RWPE2 (cell line): Measurements from ENCODE around the gene FGFRL1.
"Not testable (repeated sequence)": the region's sequence is repeated elsewhere in the genome, so short reads cannot be mapped to it uniquely, and the experiment has no call there.

ENCODE experiments used
- ATAC-seq: fragments of 200-7000 bp; cut with Tn5 transposase; 3 replicates; pipeline ENCODE4 v1.9.1; 2021; ENCODE audit warnings: low read depth
- DNase-seq: peaks from one replicate; pipeline ENCODE4 v3.0.0-alpha.2; 2020; ENCODE audit warnings: low spot score
- H3K27ac ChIP-seq: fragments of 450-650 bp; 2 replicates; pipeline ENCODE4 v1.5.1; 2017; ENCODE audit warnings: mild to moderate bottlenecking; ENCODE audit not compliant: poor library complexity, severe bottlenecking
- H3K27me3 ChIP-seq: fragments of 250-450 bp; sonication (Bioruptor Pico); 2 replicates; pipeline ENCODE4 v1.5.1; 2021; ENCODE audit warnings: mild to moderate bottlenecking, moderate library complexity; ENCODE audit not compliant: insufficient read depth, poor library complexity, severe bottlenecking
- H3K36me3 ChIP-seq: fragments of 250-450 bp; sonication (Bioruptor Pico); 2 replicates; pipeline ENCODE4 v1.5.1; 2020; ENCODE audit warnings: low read depth, mild to moderate bottlenecking, moderate library complexity
- H3K4me1 ChIP-seq: fragments of 250-450 bp; sonication (Bioruptor Pico); 2 replicates; pipeline ENCODE4 v1.5.1; 2021; ENCODE audit warnings: mild to moderate bottlenecking, moderate library complexity; ENCODE audit not compliant: insufficient read depth, poor library complexity, severe bottlenecking
- H3K4me3 ChIP-seq: fragments of 250-450 bp; sonication (Bioruptor Pico); 2 replicates; pipeline ENCODE4 v1.5.1; 2021; ENCODE audit warnings: mild to moderate bottlenecking, moderate library complexity; ENCODE audit not compliant: severe bottlenecking
- H3K9me3 ChIP-seq: fragments of 250-450 bp; sonication (Bioruptor Pico); 2 replicates; pipeline ENCODE4 v1.5.1; 2021; ENCODE audit warnings: mild to moderate bottlenecking, moderate library complexity; ENCODE audit not compliant: severe bottlenecking
- TF ChIP-seq, protein P1 (sequence below): fragments of 450-650 bp; IDR thresholded peaks from one replicate; pipeline ENCODE4 v1.5.1; 2017; ENCODE audit warnings: mild to moderate bottlenecking, moderate library complexity; ENCODE audit not compliant: poor library complexity, severe bottlenecking

FGFRL1 gene

GRCh38 chr4:1051472-1051871, 40.0 kb downstream of the FGFRL1 start:
- no peaks in the 10 kb centered on the region for H3K9me3 ChIP-seq
- no peaks in the 10 kb centered on the region for H3K36me3 ChIP-seq
- DNase-seq (peak; percentile 7), ATAC-seq (no peak)
- no peaks in the 10 kb centered on the region for H3K4me1 ChIP-seq
- H3K27me3 ChIP-seq, result peaks cover 28% of the 10 kb centered on the region
- TF ChIP-seq, protein P1, sequence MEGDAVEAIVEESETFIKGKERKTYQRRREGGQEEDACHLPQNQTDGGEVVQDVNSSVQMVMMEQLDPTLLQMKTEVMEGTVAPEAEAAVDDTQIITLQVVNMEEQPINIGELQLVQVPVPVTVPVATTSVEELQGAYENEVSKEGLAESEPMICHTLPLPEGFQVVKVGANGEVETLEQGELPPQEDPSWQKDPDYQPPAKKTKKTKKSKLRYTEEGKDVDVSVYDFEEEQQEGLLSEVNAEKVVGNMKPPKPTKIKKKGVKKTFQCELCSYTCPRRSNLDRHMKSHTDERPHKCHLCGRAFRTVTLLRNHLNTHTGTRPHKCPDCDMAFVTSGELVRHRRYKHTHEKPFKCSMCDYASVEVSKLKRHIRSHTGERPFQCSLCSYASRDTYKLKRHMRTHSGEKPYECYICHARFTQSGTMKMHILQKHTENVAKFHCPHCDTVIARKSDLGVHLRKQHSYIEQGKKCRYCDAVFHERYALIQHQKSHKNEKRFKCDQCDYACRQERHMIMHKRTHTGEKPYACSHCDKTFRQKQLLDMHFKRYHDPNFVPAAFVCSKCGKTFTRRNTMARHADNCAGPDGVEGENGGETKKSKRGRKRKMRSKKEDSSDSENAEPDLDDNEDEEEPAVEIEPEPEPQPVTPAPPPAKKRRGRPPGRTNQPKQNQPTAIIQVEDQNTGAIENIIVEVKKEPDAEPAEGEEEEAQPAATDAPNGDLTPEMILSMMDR, result no peak
- H3K4me3 ChIP-seq, result no peak overlapping the region
- no peak overlapping the region for H3K27ac ChIP-seq

DNA sequence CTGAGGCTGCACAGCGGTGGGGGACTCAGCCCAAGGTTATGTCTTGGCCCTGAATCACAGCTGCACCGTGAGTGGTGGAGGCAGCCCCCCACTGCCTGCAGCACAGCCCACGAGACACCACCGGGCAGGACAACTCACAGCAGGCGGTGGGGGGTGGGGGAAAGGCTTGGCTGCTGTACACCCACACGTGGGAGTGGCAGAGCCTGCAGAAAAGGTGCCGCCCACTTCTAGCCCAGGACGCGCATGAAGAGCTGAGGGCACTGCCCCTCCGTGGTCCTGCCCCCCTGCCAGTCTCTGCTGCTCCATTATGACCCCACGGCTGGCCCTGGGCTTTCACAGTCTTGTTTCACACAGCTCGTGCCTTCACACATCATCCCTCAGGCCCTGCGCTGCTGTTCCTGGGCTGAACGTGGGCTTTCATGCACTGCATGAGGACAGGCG, 40.8 kb downstream of the FGFRL1 start:
- DNase-seq (peak; percentile 41), ATAC-seq (no peak)
- Histone ChIP-seq H3K27ac (no peak overlapping the region), H3K4me3 (no peak overlapping the region), H3K27me3 (peaks cover 32% of the 10 kb centered on the region), H3K36me3 (no peaks in the 10 kb centered on the region), H3K9me3 (no peaks in the 10 kb centered on the region), H3K4me1 (no peaks in the 10 kb centered on the region)
- TF ChIP-seq, protein P1, result no peak

DNA sequence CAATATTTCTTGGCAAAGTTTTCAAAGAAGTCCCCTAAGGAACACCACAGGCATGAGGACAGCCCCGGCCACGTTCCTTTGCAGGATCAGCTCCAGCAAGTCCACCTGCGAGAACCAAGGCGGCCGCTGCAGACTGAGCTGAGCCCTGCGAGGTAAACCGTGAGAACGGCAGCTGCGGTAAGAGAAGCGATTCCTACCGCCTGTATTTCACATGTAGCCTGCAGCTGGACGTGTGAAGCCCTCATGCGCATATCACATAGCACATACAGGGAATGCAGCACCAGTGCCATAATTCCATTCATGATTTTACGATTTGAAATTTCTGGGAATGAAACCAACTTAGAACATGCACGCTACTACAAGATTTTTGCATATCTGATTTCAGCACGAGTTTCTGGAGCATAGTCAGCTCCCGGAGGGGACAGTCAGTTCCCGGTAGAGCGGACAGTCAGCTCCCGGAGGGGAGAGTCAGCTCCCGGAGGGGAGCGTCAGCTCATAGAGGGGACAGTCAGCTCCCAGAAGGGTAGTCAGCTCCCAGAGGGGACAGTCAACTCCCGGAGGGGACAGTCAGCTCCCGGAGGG, 41.7 kb downstream of the FGFRL1 start:
- TF ChIP-seq, protein P1, result no peak
- Histone ChIP-seq H3K9me3 (no peaks in the 10 kb centered on the region), H3K4me3 (no peak overlapping the region), H3K4me1 (no peaks in the 10 kb centered on the region), H3K27me3 (peaks cover 33% of the 10 kb centered on the region), H3K27ac (no peak overlapping the region), H3K36me3 (no peaks in the 10 kb centered on the region)
- ATAC-seq (peak; percentile 60), DNase-seq (peak; percentile 62)

DNA sequence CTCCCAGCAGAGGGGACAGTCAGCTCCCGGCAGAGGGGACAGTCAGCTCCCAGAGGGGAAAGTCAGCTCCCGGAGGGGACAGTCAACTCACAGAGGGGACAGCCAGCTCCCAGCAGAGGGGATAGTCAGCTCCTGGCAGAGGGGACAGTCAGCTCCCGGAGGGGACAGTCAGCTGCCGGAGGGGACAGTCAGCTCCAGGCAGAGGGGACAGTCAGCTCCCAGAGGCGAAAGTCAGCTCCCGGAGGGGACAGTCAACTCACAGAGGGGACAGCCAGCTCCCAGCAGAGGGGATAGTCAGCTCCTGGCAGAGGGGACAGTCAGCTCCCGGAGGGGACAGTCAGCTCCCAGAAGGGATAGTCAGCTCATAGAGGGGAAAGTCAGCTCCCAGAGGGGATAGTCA, 42.5 kb downstream of the FGFRL1 start:
- not testable (repeated sequence) for H3K4me1 ChIP-seq, H3K27ac ChIP-seq, ATAC-seq, DNase-seq, H3K9me3 ChIP-seq, H3K4me3 ChIP-seq, H3K36me3 ChIP-seq
- peaks cover 41% of the 10 kb centered on the region for H3K27me3 ChIP-seq

GRCh38 chr4:1054696-1055242, 43.3 kb downstream of the FGFRL1 start:
- not testable (repeated sequence) for ATAC-seq, H3K4me3 ChIP-seq, H3K4me1 ChIP-seq, H3K9me3 ChIP-seq, H3K36me3 ChIP-seq, H3K27ac ChIP-seq, DNase-seq
- peaks cover 49% of the 10 kb centered on the region for H3K27me3 ChIP-seq

DNA sequence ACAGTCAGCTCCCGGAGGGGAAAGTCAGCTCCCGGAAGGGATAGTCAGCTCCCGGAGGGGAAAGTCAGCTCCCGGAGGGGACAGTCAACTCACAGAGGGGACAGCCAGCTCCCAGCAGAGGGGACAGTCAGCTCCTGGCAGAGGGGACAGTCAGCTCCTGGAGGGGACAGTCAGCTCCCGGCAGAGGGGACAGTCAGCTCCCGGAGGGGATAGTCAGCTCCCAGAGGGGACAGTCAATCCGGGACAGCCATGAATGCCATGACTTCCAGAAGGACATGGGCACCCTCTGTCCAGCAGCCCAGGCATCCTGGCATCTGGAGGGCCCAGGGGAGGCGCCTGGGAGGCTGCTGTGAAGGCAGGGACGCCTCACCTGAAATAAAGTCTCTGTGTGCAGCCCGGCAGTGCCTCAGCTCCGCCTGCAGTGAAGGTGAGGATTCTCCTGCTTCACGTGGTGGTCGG, 43.8 kb downstream of the FGFRL1 start:
- H3K36me3 ChIP-seq, H3K9me3 ChIP-seq, DNase-seq, ATAC-seq, H3K4me1 ChIP-seq, H3K27ac ChIP-seq, H3K4me3 ChIP-seq: not testable (repeated sequence)
- peaks cover 49% of the 10 kb centered on the region for H3K27me3 ChIP-seq
